Measurements from ENCODE around the gene ZFP36L2. TPM values are rescaled to one million over a fixed set of nuclear protein-coding genes. Genes with fewer than 3 reads are reported as not detected.
A peak's percentile ranks its signal among the peaks of the same experiment; 100 is the strongest.

The ZFP36L2 gene
- total and polyA plus RNA-seq, 9 of the 15 experiments (the other 6 are each of a cell fraction or from before 2014, with no cell fraction given), result 4.1 to 60.6 (median 20.3) TPM

GRCh38 chr2:43268066-43268953 lies 41.9 kb upstream of the ZFP36L2 start:
- no peak overlapping the region for H3K4me2 ChIP-seq (ENCODE audit: insufficient read depth, low read length)
- BruUV-seq (replicated peaks), result no TSS peak

More at GRCh38 chr2:43268066-43268953, 41.9 kb upstream of the ZFP36L2 start:
- Histone ChIP-seq H2AFZ (ENCODE audit: low read depth, low read length) (no peak overlapping the region), H3K27ac (ENCODE audit: extremely low read depth, low read depth, low read length) (no peak overlapping the region; the same call in 2 of the 3 replicates), H3K27me3 (ENCODE audit: control insufficient read depth in 2 of 2, insufficient read depth in 2 of 2, low read length in 2 of 2) (no peaks in the 10 kb centered on the region), H4K20me1 (replicated peaks; ENCODE audit: control insufficient read depth, insufficient read depth, low read length) (0 out of 2 replicates have a peak, but pooled peaks cover 3% of the 10 kb centered on the region), H3K4me1 (replicated peaks in 1 of 2; ENCODE audit: control insufficient read depth in 2 of 2, insufficient read depth in 2 of 2, low read length in 2 of 2) (peaks cover 10% of the 10 kb centered on the region in 2 experiments; a peak in 3 of 5 replicates), H3K9ac (ENCODE audit: insufficient read depth in 1 of 2, low read depth in 2 of 2, low read length in 2 of 2) (no peak overlapping the region), H3K79me2 (ENCODE audit: control insufficient read depth, insufficient read depth, low read length) (no peaks in the 10 kb centered on the region), H3K36me3 (ENCODE audit: control insufficient read depth, insufficient read depth, low read length) (no peaks in the 10 kb centered on the region), H3K4me3 (no peak overlapping the region), H3K9me1 (ENCODE audit: control insufficient read depth, insufficient read depth, low read length) (no peaks in the 10 kb centered on the region), H3K9me3 (replicated peaks; ENCODE audit: control insufficient read depth, insufficient read depth, low read depth, low read length) (no peaks in the 10 kb centered on the region)
- DNase-seq (ENCODE audit: extremely low read depth in 1 of 4, low spot score in 3 of 4) (no peak), ATAC-seq (no peak), FAIRE-seq (no peak)
- ChIA-PET CTCF (ENCODE audit: low intra/inter-chr PET ratio) (no interaction called here), POLR2A (interaction anchor here (0.7 to 1.9 kb wide), 5 partner anchors 9 to 131 kb away, joined by 3 to 6 read pairs (median 3); no protein-coding TSS in a partner anchor)
- in situ Hi-C loops (cut with MboI), result no loop called here
- TF ChIP-seq, protein P1, sequence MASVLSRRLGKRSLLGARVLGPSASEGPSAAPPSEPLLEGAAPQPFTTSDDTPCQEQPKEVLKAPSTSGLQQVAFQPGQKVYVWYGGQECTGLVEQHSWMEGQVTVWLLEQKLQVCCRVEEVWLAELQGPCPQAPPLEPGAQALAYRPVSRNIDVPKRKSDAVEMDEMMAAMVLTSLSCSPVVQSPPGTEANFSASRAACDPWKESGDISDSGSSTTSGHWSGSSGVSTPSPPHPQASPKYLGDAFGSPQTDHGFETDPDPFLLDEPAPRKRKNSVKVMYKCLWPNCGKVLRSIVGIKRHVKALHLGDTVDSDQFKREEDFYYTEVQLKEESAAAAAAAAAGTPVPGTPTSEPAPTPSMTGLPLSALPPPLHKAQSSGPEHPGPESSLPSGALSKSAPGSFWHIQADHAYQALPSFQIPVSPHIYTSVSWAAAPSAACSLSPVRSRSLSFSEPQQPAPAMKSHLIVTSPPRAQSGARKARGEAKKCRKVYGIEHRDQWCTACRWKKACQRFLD (CRISPR knock-in tag; IDR thresholded peaks at IDR 0.05), result 0 out of 2 replicates have a peak, but pooled peaks have one; percentile 48
- TF ChIP-seq ELF4 (CRISPR knock-in tag; IDR thresholded peaks at IDR 0.05) (no peak), HIVEP1 (CRISPR knock-in tag; IDR thresholded peaks at IDR 0.05) (no peak), AFF4 (CRISPR knock-in tag; IDR thresholded peaks at IDR 0.05) (no peak), SMAD1 (IDR thresholded peaks at IDR 0.05; ENCODE audit: low read depth, low read length, partially characterized antibody) (no peak)
- TF ChIP-seq, protein P2, sequence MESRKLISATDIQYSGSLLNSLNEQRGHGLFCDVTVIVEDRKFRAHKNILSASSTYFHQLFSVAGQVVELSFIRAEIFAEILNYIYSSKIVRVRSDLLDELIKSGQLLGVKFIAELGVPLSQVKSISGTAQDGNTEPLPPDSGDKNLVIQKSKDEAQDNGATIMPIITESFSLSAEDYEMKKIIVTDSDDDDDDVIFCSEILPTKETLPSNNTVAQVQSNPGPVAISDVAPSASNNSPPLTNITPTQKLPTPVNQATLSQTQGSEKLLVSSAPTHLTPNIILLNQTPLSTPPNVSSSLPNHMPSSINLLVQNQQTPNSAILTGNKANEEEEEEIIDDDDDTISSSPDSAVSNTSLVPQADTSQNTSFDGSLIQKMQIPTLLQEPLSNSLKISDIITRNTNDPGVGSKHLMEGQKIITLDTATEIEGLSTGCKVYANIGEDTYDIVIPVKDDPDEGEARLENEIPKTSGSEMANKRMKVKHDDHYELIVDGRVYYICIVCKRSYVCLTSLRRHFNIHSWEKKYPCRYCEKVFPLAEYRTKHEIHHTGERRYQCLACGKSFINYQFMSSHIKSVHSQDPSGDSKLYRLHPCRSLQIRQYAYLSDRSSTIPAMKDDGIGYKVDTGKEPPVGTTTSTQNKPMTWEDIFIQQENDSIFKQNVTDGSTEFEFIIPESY (CRISPR knock-in tag; IDR thresholded peaks at IDR 0.05), result no peak
- intact Hi-C loops (cut with micrococcal nuclease), result no loop called here
- WGBS (ENCODE audit: insufficient coverage, low coverage, missing lambda C conversion rate), result 53% methylated on average over 7 of the region's 10 CpGs

Data from K562 (cell line).